AG04449 (cell line): ENCODE data around the gene TEX261.

Experiments
- CTCF ChIA-PET: fragments of 350-600 bp; formaldehyde crosslinking; extraction: SDS; loops from one replicate; lab custom pipeline; 2021; ENCODE audit warnings: antibody characterized with exemption; lab: Yijun Ruan, JAX
- POLR2A ChIA-PET: fragments of 400-600, 350-600 bp; formaldehyde crosslinking; extraction: SDS; loops from one replicate; lab custom pipeline; 2020; ENCODE audit warnings: antibody characterized with exemption, inconsistent platforms; lab: Yijun Ruan, JAX
- DNase-seq: peaks from one replicate; pipeline ENCODE4 v3.0.0-alpha.2; 2010; ENCODE audit warnings: low read depth, low spot score
- H3K4me3 ChIP-seq: 2 replicates; pipeline ENCODE4 v1.5.1; 2011; ENCODE audit warnings: low read depth, mild to moderate bottlenecking, control low read depth, low read length
- TF ChIP-seq, protein P1 (sequence below): IDR thresholded peaks from one replicate; pipeline ENCODE4 v1.5.1; 2011; ENCODE audit warnings: mild to moderate bottlenecking, moderate library complexity, low read length, control low read depth, inconsistent platforms; ENCODE audit not compliant: insufficient read depth; ENCODE audit errors: missing control alignments

Gene TEX261

DNA sequence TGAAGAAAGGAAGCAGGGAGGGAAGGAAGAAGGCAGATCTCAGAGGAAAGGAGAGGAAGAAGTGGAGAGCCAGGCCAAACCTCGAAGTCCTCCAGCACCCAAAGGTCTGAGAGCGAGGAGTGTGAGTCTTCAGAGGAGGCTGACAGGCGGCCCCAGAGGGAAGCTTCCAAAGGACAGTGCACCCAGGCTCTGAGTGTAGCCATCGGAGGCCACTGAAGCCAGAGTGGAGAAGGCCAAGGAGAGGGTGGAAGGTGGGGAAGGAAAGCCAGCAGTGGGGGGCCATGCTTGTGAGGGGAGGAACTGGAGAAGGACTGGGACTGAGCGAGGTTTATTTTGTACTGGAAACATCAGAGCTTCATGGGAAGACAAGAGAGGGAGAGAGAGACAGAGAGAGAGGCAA lies 53.0 kb downstream of the TEX261 start:
- no peak for DNase-seq
- TF ChIP-seq, protein P1, sequence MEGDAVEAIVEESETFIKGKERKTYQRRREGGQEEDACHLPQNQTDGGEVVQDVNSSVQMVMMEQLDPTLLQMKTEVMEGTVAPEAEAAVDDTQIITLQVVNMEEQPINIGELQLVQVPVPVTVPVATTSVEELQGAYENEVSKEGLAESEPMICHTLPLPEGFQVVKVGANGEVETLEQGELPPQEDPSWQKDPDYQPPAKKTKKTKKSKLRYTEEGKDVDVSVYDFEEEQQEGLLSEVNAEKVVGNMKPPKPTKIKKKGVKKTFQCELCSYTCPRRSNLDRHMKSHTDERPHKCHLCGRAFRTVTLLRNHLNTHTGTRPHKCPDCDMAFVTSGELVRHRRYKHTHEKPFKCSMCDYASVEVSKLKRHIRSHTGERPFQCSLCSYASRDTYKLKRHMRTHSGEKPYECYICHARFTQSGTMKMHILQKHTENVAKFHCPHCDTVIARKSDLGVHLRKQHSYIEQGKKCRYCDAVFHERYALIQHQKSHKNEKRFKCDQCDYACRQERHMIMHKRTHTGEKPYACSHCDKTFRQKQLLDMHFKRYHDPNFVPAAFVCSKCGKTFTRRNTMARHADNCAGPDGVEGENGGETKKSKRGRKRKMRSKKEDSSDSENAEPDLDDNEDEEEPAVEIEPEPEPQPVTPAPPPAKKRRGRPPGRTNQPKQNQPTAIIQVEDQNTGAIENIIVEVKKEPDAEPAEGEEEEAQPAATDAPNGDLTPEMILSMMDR: no peak
- H3K4me3 ChIP-seq: no peak overlapping the region
- POLR2A ChIA-PET: no interaction called here
- CTCF ChIA-PET: interaction anchor here (0.6 to 3.6 kb wide), 8 partner anchors 10 to 80 kb away, joined by 3 to 27 read pairs (median 4); no protein-coding TSS in a partner anchor

DNA sequence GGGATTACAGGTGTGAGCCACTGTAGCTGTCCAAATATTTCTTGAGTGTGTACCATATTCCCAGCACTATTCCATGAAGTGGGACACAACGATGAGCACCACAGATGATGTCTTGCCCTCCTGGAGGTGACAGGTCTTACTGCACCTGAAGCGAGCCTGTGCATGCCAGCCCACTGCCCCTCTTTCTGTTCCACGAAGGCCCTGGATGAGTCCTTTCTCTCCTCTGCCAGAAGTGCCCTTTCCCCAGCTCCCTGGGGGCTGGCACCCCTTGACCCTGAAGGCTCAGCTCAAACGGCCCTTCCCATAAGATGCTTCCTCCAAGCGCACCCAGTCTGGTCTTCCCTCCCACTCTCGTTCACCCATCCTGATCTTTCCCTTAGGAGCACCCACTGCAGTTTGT lies 53.5 kb downstream of the TEX261 start:
- ChIA-PET POLR2A (no interaction called here), CTCF (interaction anchor here (1.3 to 3.6 kb wide), 7 partner anchors 10 to 79 kb away, joined by 4 to 27 read pairs (median 8); no protein-coding TSS in a partner anchor)
- no peak overlapping the region for H3K4me3 ChIP-seq
- DNase-seq: no peak
- TF ChIP-seq, protein P1: no peak

DNA sequence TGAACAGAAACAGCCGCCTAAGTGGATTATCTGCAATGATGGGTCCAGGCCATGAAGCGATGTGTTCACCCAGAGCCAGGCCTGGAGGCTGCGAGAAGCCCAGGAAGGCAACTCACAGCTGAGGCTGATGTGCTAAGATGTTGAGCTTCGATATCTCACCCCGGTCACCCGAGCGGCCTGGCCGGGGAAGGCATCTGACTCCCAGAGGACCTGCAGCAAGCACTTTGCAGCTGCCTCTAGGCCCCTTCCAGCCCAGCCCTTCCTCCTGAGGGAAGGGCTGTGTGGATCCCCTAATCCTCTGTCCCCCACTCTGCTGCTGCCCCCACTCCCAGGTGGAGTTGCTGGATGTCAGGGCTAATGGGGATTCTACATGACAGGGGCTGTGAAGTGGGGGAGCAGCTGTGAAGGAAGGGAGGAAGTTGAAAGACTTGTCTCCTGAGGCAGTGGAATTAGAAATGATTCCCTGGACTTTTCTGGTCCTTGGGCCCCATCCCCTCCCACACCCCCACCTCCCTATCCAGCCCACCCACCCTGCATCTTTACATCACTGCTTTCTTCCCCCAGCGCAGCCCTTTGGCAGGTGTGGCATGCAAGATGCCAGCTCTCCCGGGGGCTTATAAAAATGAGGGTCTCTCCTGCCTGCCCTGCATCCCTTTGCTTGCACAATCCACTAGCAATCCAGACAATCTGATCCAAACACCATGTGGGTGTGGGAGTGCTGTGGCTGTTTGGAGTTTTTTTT lies 54.7 kb downstream of the TEX261 start:
- ChIA-PET CTCF (interaction anchor here (1.3 to 2.5 kb wide), 4 partner anchors 8 to 79 kb away, joined by 3 to 12 read pairs (median 6); no protein-coding TSS in a partner anchor), POLR2A (no interaction called here)
- no peak for DNase-seq
- H3K4me3 ChIP-seq: no peak overlapping the region
- TF ChIP-seq, protein P1: no peak

DNA sequence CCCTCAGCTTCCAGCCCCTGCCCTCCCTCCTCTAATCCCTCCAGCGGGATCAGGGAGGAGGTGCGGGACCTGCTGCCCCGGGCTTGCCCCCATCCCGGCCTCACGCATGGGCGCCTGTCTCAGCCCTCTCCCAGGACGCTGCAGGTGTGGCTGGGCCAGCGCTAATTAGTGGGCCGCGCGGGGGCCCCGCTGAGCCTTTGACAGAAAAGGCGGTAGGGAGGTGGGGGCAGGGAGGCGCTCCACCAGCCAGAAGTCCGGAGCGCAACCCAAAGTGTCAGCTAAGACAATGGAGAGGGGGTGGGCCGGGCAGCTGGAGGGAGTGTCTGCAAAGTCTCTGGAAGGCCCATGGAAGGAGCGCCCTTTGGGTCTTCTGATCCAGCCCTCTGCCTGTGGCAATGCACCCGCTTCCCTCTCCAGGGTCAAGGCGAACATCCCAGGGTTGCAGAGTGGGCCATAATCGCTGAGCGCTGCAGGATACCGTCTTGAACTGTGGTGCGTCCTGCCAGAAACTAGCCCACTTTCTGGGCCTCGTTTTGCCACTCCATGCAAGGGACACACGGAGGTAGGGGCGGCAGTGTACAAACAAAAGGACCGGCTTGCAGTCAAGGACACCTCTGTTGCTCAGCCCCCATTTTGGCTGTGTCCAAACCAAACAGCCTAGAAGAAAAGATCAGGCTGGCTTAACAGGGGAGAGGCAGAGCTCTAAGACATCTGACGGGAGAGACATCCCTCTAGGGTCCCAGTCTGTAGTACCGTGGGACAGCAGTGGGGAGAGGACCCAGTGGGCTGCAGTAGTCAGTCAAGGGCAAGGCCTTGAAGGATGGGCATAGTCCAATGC lies 55.5 kb downstream of the TEX261 start:
- TF ChIP-seq, protein P1: no peak
- DNase-seq: no peak
- ChIA-PET POLR2A (interaction anchor here (0.6 kb wide), 1 partner anchor 12 kb away, joined by 3 read pairs; no protein-coding TSS in a partner anchor), CTCF (interaction anchor here (0.9 to 8.1 kb wide), 7 partner anchors 8 to 78 kb away, joined by 3 to 72 read pairs (median 8); no protein-coding TSS in a partner anchor)
- H3K4me3 ChIP-seq: no peak overlapping the region

DNA sequence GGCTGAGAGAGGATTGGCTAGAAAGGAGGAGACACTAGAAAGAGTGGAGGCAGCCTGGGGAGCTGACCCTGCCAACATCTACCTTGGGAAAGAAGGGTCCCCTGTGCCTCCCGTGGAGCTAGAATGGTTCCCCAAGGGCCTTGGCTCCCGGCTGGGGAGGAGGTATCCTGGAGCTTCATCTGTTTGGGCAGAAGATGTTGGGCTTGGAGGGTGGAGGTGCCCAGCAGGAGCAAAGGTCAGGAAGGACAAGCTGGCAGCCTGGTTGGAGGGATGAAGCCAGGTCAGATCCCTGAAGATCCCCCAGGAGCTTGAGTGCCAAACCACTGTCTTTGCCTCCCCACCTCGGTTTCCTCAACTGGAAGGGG lies 56.1 kb downstream of the TEX261 start:
- ChIA-PET POLR2A (interaction anchor here (0.6 kb wide), 1 partner anchor 11 kb away, joined by 3 read pairs; no protein-coding TSS in a partner anchor), CTCF (interaction anchor here (0.9 to 8.1 kb wide), 5 partner anchors 8 to 77 kb away, joined by 3 to 72 read pairs (median 10); no protein-coding TSS in a partner anchor)
- H3K4me3 ChIP-seq: no peak overlapping the region
- DNase-seq: no peak
- TF ChIP-seq, protein P1: no peak
